ENCODE data around the gene SPINT1. TPM values are rescaled to one million over a fixed set of nuclear protein-coding genes. Genes with fewer than 3 reads are reported as not detected.

SPINT1 gene, protein sequence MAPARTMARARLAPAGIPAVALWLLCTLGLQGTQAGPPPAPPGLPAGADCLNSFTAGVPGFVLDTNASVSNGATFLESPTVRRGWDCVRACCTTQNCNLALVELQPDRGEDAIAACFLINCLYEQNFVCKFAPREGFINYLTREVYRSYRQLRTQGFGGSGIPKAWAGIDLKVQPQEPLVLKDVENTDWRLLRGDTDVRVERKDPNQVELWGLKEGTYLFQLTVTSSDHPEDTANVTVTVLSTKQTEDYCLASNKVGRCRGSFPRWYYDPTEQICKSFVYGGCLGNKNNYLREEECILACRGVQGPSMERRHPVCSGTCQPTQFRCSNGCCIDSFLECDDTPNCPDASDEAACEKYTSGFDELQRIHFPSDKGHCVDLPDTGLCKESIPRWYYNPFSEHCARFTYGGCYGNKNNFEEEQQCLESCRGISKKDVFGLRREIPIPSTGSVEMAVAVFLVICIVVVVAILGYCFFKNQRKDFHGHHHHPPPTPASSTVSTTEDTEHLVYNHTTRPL
- 213 and 217 TPM in 2 replicates for total RNA-seq
- long read RNA-seq, transcript SPINT1-202 (11 exons, 2,456 nt): major isoform, 5 of 38 reads
- long read RNA-seq, partial matches to known transcripts: 19 of 38 reads
- long read RNA-seq, other reads (novel, unspliced or antisense): 10 of 38 reads

DNA sequence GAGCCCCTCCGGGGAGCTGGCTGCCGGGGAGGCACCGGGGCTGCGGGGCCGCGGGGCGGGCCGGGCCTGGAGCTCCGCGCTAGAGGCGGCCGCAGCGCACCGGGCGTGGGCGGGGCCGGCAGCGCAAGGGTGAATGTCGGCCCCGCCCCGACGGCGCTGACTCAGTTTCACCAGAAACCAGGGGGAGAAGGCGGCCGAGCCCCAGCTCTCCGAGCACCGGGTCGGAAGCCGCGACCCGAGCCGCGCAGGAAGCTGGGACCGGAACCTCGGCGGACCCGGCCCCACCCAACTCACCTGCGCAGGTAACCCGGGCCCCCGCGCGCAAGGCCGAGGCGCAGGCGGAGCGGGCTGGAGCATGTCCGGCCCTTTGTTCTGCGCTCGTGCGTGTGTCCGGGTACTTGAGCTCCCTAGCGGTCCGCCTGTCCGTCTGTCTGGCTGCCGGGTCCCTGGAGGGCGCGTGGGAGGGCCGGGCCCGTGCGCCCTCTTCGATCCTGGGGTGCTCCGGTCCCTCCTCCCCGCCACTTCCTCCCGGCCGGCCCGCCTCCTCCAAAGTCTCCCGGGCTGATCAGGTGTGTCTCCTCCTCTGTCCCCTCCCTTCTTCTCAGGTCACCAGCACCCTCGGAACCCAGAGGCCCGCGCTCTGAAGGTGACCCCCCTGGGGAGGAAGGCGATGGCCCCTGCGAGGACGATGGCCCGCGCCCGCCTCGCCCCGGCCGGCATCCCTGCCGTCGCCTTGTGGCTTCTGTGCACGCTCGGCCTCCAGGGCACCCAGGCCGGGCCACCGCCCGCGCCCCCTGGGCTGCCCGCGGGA, at the start of gene SPINT1:
TSS of gene SPINT1 (plus strand) at position 164 of the 811 bp plus-strand sequence. CDS start at position 671, 507 bp downstream.
- H3K27me3 Mint-ChIP-seq: no peaks in the 10 kb centered on the region

DNA sequence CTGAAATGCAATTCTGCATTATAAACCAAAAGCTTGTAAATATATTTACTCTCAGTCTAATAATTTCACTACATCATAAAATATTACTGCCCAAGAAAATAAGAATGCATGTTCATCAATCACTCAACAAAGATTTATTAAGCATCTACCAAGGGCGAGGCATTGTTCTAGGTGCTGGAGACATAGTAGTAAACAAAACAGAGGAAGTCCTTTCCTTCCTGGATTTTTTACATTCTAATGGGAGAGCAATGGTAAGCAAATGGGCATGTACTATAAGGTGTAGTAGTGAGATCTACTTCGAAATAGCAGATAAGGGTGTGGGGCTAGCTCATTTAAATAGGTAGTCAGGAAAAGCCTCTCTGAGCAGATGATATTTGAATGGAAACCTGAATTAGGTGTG, 47.8 kb upstream of the SPINT1 start:
- TF ChIP-seq, protein P1, sequence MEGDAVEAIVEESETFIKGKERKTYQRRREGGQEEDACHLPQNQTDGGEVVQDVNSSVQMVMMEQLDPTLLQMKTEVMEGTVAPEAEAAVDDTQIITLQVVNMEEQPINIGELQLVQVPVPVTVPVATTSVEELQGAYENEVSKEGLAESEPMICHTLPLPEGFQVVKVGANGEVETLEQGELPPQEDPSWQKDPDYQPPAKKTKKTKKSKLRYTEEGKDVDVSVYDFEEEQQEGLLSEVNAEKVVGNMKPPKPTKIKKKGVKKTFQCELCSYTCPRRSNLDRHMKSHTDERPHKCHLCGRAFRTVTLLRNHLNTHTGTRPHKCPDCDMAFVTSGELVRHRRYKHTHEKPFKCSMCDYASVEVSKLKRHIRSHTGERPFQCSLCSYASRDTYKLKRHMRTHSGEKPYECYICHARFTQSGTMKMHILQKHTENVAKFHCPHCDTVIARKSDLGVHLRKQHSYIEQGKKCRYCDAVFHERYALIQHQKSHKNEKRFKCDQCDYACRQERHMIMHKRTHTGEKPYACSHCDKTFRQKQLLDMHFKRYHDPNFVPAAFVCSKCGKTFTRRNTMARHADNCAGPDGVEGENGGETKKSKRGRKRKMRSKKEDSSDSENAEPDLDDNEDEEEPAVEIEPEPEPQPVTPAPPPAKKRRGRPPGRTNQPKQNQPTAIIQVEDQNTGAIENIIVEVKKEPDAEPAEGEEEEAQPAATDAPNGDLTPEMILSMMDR (IDR thresholded peaks at IDR 0.05; ENCODE audit: unreplicated experiment): no peak
- Mint-ChIP-seq H3K9me3 (ENCODE audit: low read depth) (no peaks in the 10 kb centered on the region), H3K27me3 (no peaks in the 10 kb centered on the region), H3K4me1 (ENCODE audit: low read depth) (peaks cover 21% of the 10 kb centered on the region), H3K4me3 (ENCODE audit: low read depth) (no peak overlapping the region), H3K27ac (no peak overlapping the region), H3K36me3 (ENCODE audit: insufficient read depth) (peaks cover 8% of the 10 kb centered on the region)
- no peak for DNase-seq (ENCODE audit: low spot score, unreplicated experiment)

More for the DNA sequence above, at the start of gene SPINT1:
- DNase-seq (ENCODE audit: low spot score, unreplicated experiment): peak; percentile 44
- Mint-ChIP-seq H3K36me3 (ENCODE audit: insufficient read depth) (peaks cover 10% of the 10 kb centered on the region), H3K4me1 (ENCODE audit: low read depth) (peaks cover 37% of the 10 kb centered on the region), H3K27ac (peak within 1 kb of the TSS; percentile 99), H3K9me3 (ENCODE audit: low read depth) (no peaks in the 10 kb centered on the region), H3K4me3 (ENCODE audit: low read depth) (peak within 1 kb of the TSS; percentile 96)
- TF ChIP-seq, protein P1 (IDR thresholded peaks at IDR 0.05; ENCODE audit: unreplicated experiment): no peak

- Mint-ChIP-seq H3K27me3 (no peaks in the 10 kb centered on the region), H3K27ac (no peak overlapping the region), H3K9me3 (ENCODE audit: low read depth) (no peaks in the 10 kb centered on the region), H3K36me3 (ENCODE audit: insufficient read depth) (peaks cover 10% of the 10 kb centered on the region), H3K4me1 (ENCODE audit: low read depth) (peaks cover 21% of the 10 kb centered on the region), H3K4me3 (ENCODE audit: low read depth) (no peak overlapping the region)
- TF ChIP-seq, protein P1 (IDR thresholded peaks at IDR 0.05; ENCODE audit: unreplicated experiment): no peak
- no peak for DNase-seq (ENCODE audit: low spot score, unreplicated experiment)
These were observed 47.3 kb upstream of the SPINT1 start for GRCh38 chr15:40796512-40796911.

DNA sequence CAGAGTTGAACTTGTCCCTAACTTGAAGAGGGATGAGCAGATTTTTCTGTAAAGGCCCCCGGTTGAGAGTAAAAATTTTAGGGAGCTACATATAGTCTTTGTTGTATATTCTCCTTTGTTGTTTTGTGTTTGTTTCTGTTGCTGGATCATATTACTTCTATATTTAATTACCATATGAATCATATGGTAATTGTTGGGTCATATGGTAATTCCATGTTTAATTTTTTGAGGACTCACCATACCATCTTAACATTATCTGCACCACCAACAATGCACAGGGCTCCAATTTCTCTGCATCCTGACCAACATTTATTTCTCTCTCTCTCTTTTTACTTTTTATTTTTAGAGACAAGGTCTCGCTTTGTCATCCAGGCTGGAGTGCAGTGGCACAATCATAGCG, 44.3 kb upstream of the SPINT1 start:
- H3K4me3 Mint-ChIP-seq (ENCODE audit: low read depth): no peak overlapping the region
- H3K4me1 Mint-ChIP-seq (ENCODE audit: low read depth): peaks cover 12% of the 10 kb centered on the region
- TF ChIP-seq, protein P1 (IDR thresholded peaks at IDR 0.05; ENCODE audit: unreplicated experiment): no peak
- DNase-seq (ENCODE audit: low spot score, unreplicated experiment): no peak
- H3K27ac Mint-ChIP-seq: peak overlapping the region; percentile 26
- H3K27me3 Mint-ChIP-seq: no peaks in the 10 kb centered on the region
- H3K36me3 Mint-ChIP-seq (ENCODE audit: insufficient read depth): peaks cover 5% of the 10 kb centered on the region
- no peaks in the 10 kb centered on the region for H3K9me3 Mint-ChIP-seq (ENCODE audit: low read depth)

GRCh38 chr15:40803076-40803475, 40.8 kb upstream of the SPINT1 start:
- Mint-ChIP-seq H3K27me3 (no peaks in the 10 kb centered on the region), H3K36me3 (ENCODE audit: insufficient read depth) (peaks cover 4% of the 10 kb centered on the region), H3K4me1 (ENCODE audit: low read depth) (peaks cover 19% of the 10 kb centered on the region), H3K9me3 (ENCODE audit: low read depth) (no peaks in the 10 kb centered on the region), H3K4me3 (ENCODE audit: low read depth) (no peak overlapping the region), H3K27ac (no peak overlapping the region)
- DNase-seq (ENCODE audit: low spot score, unreplicated experiment): no peak
- TF ChIP-seq, protein P1 (IDR thresholded peaks at IDR 0.05; ENCODE audit: unreplicated experiment): no peak

All from progenitor cell of endocrine pancreas (in vitro differentiated cells).